8988T (cell line): Measurements from ENCODE around the gene CLSTN1.
"Not testable (repeated sequence)": the region's sequence is repeated elsewhere in the genome, so short reads cannot be mapped to it uniquely, and the experiment has no call there.

Source experiments
- DNase-seq: peaks from one replicate; pipeline ENCODE4 v3.0.0; 2011

The CLSTN1 gene

DNA sequence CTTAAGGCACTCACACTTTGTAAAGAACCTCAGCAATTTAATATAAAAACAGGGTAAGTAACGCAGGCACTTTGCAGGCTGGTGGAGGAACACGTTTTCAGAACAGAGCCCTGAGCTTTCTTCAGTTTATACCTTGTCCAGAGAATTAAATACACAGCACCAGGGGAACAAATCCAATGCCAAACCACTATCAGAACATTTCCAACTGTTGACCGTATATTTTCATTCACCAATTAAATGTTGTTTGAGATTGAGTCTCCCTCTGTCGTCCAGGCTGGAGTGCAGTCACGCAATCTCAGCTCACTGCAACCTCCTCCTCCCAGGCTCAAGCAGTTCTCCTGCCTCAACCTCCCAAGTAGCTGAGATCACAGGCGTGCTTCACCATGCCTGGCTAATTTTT, 29.7 kb downstream of the CLSTN1 start:
- no peak for DNase-seq

DNA sequence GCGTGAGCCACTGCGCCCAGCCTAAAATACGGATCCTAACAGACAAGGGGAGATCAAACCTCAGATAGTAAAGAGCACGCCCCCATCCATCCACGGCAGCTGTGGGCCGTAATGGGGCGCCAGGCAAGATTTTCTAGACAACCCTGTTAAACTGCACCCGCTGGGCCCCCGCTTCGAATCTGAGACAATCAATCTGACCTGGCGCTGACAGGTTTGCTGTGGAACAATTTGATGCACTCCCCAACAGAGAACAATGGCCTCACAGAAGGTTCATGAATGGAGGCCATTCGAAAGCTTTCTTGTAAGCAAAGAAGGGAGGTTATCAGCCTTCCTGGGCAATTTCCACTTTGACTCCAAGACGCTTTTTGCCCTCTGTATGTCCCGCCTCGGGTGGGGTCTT, 30.5 kb downstream of the CLSTN1 start:
- no peak for DNase-seq

DNA sequence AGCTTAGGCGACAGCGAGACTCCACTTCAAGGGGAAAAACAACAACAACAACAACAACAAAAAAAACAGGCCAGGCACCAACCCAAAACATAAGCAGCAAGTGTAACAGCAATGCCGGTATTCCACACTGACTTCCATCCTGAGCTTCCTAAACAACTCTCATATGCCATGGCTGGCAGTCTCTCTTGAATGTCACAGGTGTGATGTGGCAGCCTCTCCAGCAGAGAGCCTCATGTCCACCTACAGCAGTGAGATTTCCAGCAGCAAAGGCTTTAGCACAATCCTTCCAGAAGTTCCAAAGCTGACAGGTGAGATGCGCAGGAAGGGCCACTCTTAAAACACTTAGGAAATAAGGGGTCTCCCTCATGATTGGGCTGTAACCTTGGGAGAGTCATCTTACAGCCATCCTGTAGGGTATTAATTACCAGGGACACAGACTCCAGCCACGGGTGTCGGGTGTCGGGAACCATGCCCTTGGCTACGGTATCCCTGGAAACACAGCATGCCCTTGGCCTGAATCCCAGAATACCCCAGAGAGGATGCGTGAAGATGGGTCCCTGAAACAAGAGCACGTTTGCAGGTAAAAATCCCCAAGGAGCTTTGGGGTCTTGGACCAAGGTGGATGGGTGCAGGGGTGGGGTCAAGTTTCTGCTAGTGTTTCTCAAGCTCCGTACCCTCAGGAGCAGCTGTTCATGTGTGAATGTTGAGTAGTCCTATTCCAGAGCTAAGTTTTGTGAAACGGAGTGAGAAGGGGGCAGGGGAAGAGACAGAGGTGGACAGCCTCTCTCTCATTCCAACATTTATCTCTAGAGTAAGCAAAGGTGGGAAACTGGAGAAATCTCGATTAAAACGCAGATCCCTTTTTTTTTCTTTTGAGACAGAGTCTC, 31.4 kb downstream of the CLSTN1 start:
- no peak for DNase-seq

DNA sequence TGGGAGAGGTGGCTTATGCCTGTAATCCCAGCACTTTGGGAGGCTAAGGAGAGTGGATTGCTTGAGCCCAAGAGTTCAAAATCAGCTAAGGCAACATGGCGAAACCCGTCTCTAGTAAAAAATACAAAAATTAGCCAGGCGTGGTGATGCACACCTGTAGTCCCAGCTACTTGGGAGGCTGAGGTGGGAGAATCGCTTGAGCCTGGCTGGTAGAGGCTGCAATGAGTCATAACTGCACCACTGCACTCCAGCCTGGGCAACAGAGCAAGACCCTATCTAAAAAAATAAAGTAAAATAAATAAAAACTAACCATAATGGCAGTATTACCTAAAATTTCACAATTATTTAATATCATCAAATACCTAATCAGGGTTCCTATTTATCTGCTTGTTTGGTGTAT, 34.1 kb downstream of the CLSTN1 start:
- not testable (repeated sequence) for DNase-seq

DNA sequence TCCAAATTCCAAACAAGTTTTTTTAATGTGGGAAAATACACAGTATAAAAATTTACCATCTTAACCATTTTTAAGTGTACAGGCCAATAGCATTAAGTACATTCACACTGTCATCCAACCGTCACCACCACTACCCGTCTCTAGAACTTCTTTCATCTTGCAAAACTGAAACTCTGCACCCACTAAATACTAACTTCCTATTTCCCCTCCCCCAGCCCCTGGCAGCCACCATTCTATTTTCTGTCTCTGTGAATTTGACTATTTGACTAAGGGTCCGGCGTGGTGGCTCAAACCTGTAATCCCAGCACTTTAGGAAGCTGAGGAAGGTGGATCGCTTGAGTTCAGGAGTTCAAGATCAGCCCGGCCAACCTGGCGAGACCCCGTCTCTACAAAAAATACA, 36.1 kb downstream of the CLSTN1 start:
- no peak for DNase-seq

DNA sequence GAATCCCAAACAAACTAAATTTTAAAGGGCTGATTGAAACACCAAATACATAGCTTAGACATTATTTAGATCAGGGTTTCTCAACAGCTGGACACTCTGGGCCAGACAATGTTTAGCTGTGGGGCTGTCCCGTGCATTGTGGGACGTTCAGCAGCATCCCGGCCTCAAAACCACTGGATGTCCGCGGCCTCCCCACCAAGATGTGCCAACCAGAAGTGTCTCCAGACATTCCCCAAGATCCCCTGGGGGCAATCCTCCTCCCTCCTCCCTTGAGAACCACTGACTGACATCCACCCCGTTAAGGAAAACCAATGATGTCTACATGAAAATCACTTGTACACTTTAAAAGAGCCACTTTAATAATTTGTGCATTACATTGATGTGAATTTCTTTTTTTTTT, 38.4 kb downstream of the CLSTN1 start:
- no peak for DNase-seq

DNA sequence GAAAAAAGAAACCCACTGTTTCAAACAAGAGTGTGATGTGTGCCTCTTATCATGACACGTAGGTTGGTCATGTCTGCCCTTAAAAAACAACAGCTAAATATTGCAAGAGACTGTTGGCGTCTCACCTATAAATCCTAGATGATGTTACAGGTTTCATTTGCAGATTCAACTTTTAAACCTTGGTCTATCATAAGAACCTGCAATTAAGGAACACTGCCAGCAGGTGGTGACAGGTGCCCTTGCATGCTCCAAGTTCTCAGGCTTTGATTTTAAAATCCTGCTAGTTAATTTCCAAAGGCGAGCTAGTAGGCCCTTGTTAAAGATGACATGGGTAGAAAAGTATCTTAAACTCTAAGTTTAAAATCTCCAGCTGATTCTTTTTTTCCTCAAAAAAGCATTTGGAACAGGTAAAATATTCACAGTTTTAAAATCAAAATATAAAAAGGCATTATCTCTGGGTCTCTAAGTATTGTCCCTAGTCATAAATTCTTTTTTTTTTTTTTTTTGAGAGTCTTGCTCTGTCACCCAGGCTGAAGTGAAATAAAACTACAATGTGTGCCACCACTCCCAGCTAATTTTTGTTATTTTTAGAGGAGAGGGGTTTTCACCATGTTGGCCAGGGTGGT, 39.1 kb downstream of the CLSTN1 start:
- DNase-seq, result no peak

DNA sequence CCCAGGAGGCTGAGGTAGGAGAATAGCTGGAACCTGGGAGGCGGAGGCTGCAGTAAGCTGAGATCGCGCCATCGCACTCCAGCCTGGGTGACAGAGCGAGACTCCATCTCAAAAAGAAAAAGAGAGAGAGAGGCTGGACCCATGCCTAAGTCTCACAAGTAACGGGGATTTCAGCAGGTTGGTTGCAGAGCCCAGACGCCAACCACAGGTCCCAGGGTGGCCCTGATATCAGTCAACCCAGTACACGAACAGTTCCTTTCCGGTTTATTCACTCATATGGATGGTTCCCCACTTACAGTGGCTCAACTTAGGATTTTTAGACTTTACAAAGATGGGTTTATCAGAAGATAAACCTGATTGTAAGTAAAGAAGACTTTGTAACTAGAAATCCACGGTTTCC, 40.9 kb downstream of the CLSTN1 start:
- DNase-seq, result no peak

DNA sequence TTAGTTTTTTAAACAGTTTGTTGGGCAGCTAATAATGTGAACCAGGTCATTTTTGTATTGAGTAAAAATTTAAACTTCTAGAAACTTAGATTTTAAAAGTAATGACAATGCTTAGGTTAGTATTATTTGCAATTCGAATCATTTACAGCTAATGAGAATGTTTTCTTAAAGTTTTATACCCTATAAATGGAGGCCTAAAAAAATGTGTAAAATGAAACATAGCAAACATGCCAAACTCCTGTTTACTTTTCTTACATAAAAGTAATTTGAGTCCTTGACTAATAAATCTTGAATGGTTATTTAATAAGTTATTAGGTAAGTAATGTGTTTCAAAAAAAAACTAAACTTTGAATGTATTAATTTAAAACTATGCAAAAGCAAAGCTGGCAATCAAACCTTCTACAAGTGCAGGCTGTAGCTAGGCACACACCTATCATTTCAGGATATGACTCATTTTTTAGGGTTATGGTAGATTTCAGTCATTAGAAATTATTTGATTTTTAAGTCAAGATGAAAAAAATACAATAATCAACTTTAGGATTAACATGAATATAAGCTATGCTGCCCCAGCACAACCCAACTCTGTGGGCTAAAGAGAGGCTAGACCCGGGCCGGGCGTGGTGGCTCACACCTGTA, 41.5 kb downstream of the CLSTN1 start:
- DNase-seq, result no peak

DNA sequence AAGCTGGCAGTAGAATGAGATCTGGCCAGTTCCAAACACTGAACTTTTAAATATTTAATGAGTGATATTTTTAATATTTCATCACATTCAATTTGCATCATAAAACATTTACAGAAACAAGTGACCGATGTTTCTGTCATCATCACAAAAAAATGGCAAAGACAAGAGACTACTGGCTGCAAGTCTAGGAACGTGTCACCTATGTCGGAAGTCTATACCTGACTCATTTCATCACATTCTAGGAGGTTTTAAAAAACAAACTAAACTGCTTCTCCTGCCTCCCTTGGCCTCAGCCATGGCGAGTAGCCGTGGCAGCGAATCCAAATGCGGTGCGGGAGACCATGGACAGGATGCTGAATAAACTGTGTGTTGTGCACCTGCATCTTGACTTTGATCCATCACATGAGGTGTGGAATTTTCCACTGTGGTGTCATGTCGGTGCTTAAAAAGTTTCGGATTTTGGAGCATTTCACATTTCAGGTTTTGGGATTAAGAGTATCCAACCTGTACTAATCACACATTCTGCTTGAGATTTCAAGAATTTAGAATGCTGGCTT, 43.1 kb downstream of the CLSTN1 start:
- DNase-seq, result no peak

DNA sequence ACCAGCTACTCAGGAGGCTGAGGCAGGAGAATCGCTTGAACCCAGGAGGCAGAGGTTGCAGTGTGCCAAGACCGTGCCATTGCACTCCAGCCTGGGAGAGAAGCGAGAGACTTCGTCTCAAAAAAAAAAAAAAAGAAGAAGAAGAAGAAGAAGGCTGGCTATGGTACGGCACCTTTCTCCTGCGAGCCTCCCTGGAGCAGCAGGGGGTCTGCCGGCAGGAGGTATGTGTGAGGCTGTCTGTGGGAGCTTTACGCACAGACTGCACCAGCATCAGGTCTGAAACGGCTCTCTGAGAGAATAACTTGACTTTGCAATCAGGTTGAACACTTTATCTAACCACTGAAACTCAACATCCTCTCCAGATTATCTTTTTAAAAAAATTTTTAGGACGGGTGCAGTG, 44.9 kb downstream of the CLSTN1 start:
- DNase-seq, result no peak

DNA sequence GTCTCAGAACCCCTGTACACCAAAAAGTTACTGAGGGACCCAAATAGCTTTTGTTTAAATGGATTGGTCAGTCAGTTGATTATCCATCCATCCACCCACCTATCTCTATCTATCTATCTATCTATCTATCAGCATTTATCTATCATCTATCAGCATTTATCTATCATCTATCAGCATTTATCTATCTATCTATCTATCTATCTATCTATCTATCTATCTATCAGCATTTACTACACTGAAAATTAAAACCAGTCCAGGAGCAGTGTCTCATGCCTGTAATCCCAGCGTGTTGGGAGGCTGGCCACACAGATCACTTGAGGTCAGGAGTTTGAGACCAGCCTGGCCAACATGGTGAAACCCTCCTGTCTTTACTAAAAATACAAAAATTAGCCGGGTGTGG, 47.1 kb downstream of the CLSTN1 start:
- no peak for DNase-seq

DNA sequence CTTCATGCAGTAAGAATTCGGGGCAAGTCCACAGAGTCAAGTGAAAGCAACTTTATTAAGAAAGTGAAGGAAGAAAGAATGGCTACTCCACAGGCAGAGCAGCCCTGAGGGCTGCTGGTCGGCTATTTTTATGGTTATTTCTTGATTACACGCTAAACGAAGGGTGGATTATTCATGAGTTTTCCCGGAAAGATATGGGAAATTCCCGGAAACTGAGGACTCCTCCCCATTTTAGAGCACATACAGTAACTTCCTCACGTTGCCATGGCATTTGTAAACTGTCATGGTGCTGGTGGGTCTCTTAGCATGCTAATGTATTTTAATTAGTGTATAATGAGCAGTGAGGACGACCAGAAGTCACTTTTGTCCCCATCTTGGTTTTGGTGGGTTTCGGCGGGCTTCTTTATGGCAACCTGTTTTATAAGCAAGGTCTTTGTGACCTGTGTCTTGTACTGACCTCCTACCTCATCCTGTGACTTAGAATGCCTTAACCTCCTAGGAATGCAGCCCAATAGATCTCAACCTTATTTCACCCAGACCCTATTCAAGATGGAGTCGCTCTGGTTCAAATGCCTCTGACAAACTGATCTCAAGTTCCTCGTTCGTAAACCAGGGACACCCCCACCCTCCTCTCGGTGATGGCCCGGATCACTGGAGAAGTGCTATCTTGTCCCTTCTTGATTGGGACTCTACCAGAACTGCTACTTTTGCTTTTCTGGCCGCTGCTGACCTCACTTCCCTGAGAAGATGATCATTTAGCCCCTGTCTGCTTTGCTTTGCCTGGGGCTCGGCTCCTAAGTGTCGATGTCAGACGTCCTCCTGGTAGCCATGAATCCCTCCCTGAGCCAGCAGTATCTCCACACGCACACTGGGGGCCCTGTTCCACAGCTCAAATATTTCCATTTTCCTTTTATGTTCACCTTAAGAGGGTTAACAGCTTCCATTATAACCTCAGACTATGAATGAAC, 48.8 kb downstream of the CLSTN1 start:
- DNase-seq, result no peak

DNA sequence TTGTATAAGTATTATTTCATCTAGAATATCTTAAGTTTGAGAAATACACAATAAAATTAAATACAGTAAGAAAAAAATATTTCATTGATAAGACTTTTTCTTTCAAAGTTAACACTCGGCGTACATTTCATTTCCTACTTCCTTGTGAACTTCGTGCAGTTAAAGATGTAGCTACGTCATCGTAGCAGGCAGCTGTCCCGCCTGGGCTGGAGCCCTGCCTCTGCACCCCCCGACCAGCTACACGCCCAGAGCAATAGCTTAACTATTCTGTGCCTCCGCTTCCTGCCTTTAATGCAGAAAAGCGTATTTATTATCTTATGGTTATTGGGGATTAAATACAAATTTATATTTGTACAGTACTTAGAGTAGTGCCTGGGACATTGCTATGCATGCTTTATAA, 53.5 kb downstream of the CLSTN1 start:
- DNase-seq, result no peak

DNA sequence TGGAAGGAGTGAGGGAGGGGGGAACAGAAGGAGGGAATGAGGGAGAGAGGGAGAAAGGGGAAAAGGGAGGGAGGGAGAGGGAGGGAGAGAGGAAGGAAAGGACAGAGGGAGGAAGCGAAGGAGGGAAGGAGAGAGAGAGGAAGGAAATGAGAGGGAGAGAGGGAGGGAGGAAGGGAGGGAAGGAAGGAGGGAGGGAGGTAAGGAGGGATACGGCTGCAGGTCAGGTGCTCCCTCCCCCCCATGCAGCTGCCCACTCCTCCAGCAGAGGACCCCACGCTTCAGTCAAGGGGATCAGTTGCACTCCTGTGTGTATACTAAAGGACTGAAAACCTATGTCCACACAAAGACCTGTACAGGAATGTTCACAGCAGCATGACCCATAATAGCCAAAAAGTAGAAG, 54.8 kb downstream of the CLSTN1 start:
- DNase-seq, result no peak

DNA sequence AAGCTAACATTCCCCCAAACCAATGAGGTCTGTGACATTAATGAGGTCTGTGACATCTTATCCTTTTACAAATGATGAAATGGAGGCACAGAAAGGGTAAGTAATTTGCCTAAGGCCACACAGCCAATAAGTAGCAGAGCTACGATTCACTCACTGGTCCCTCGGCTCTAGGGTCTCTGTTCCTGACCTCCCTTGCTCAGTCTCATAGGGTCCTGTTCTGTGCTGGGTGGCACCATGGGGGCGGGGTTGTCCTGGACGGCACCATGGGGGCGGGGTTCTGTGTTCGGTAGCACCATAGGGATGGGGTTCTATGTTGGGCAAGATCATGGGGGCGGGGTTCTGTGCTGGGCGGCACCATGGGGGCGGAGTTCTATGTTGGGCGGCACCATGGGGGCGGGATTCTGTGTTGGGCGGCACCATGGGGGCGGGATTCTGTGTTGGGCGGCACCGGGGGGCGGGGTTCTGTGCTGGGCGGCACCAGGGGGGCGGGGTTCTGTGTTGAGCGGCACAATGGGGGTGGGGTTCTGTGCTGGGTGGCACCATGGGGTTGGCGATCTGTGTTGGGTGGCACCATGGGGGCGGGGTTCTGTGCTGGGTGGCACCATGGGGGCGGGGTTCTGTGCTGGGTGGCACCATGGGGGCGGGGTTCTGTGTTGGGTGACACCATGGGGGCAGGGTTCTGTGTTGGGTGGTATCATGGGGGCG, 55.6 kb downstream of the CLSTN1 start:
- DNase-seq, result no peak

DNA sequence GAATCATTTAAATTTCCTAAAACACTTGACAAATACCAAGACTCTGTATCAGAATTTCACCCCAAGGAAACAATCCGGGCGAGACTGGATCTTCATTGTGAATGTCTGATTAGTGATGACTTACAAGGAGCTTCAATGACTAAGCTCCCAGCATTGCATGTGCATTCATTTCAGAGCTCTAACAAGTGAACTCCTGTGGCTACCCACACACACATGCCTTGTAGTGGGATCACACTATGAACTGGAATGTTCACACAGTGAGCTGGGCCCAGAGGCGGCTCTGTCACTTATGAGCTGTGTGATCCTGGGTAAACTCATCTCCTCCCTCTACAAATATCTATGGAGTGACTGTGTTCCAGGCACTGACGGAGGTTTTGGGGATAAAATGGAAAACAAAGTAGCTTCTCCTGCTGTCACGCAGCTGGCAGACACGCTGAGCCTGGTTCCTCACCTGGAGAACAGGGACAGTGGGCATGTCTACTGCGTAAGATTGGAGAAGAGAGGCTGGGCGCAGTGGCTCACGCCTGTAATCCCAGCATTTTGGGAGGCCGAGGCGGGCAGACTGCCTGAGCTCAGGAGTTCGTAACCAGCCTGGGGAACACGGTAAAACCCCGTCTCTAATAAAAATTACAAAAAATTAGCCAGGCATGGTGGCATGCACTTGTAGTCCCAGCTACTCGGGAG, 56.9 kb downstream of the CLSTN1 start:
- DNase-seq, result peak; percentile 34

DNA sequence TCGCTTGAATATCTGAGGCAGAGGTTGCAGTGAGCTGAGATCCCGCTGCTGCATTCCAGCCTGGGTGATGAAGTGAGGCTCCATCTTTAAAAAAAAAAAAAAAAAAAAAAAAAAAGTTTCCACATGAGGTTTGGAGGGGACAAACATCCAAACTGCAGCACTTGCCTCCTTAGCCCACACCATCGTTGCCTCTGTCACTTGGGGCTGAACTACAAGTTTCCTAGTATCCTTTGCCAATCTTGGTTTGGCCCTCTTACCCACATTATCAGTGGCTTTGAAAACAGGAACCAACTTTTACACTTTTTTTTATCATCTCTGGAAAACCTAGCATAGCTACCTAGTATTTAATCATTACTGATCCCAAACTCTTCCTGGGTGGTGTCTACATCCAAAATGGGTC, 59.2 kb downstream of the CLSTN1 start:
- DNase-seq, result no peak

DNA sequence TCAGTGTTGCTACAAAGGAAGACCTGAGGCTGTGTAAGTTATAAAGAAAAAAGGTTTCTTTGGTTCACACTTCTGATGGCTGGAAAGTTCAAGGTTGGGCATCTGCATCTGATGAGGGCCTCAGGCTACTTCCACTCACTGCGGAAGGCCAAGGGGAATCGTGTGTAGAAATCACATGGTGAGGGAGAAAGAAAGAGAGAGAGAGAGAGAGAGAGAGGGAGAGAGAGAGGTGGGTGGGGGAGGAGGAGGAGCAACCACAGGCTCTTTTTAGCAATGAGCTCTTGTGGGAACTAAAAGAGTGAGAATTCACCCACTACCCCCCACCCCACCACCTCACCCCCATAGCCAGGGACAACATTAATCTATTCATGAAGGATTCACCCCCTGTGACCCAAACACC, 59.9 kb downstream of the CLSTN1 start:
- no peak for DNase-seq

DNA sequence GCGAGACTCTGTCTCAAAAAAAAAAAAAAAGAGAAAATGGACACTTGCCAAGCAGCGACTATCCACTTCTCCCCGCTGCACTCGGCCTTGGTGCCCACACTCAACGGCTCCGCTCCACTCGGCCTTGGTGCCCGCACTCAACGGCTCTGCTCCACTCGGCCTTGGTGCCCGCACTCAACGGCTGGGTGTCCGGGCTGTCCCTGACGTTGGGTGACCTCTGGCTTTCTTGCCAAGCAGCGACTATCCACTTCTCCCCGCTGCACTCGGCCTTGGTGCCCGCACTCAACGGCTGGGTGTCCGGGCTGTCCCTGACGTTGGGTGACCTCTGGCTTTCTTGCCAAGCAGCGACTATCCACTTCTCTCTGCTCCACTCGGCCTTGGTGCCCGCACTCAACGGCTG, 61.3 kb downstream of the CLSTN1 start:
- DNase-seq, result not testable (repeated sequence)

DNA sequence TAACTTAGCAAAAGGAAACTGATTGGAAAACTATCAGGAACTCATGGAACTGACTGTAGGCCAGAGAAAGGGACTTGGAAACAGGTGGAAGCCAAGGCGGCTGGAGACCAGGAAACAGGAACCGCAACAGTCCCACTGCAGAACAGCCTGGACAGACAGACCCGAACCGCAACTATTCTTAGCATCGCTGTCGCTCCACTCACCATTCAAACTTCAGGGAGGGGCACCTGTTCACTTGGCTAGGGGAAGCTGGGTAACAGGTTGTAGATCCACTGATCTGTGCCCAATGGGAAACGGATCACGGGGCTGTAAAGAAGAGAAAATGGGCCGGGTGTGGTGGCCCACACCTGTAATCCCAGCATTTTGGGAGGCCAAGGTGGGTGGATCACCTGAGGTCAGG, 61.9 kb downstream of the CLSTN1 start:
- DNase-seq, result no peak
